A549 treated with AZD9567 at 1 μM for 4 hours (cell line): Measurements from ENCODE around the gene ATF4. TPM values are rescaled to one million over a fixed set of nuclear protein-coding genes. Genes with fewer than 3 reads are reported as not detected.

Experiments
- total RNA-seq: library from RNA; stranded (reverse); fragments of 200-300 nt; extraction: Qiagen RNA extraction; gene quantifications from 5 replicates; pipeline ENCODE4 v1.2.3, GENCODE V29; 2022; ENCODE audit not compliant: insufficient read depth

ATF4 gene
- 341 to 399 TPM (median 379 TPM) in 5 replicates for total RNA-seq

DNA sequence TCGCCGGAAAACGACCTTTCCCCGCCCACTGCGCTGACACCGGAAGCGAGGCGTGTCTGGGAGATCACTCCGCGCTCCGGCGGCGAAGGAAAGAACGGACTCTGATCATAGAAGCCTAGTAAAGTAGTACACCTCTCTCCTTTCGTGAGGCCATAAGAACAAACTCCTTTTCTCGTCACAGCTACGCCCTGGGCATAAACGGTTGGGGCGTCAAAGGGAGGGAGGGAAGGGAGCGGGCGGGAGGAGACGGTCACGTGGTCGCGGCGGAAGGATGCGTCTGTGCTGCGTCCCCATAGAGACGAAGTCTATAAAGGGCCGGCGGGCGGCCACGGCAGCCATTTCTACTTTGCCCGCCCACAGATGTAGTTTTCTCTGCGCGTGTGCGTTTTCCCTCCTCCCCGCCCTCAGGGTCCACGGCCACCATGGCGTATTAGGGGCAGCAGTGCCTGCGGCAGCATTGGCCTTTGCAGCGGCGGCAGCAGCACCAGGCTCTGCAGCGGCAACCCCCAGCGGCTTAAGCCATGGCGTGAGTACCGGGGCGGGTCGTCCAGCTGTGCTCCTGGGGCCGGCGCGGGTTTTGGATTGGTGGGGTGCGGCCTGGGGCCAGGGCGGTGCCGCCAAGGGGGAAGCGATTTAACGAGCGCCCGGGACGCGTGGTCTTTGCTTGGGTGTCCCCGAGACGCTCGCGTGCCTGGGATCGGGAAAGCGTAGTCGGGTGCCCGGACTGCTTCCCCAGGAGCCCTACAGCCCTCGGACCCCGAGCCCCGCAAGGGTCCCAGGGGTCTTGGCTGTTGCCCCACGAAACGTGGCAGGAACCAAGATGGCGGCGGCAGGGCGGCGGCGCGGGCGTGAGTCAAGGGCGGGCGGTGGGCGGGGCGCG is at the start of gene ATF4:
TSS of gene ATF4 (plus strand) at position 337 of the 880 bp plus-strand sequence. CDS start 884 bp downstream, outside the sequence.

DNA sequence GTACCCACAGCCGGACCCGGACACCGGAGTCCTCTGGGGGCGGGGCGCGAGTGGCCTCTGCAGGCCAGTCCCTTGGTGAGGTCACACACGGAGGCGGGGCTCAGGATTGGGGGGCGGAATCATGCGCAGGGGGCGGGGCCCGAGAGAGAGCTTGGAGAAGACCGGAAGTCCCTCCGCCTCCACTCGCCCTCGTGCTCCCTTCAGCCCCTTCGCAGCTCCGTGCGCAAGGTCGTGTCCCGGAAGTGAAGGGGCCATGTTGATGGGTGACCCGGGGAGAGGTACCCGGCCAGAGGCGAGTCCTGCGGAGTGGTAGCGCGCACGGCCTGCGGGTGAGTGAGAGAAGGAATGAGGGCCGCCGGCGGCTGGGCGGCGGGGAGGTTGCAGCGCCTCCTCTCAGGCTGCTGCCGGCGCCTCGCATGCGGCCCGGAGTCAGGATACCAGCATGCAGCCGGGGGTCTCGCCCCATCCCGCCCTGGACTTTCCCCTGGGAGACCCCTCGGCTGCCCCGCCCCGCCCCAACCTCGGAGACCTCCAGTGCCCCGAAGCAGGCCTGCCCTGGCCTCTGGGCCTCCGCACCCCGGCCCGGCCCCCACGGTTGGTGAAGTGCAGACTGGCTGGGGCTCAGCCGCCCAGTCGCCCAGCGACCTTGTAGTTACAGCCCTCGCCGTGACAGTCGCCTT is 18.1 kb upstream of the ATF4 start, which contains the start of gene MIEF1:
TSS of gene MIEF1 (plus strand) at position 182 of the 680 bp plus-strand sequence. CDS start 9,005 bp downstream, outside the sequence.

DNA sequence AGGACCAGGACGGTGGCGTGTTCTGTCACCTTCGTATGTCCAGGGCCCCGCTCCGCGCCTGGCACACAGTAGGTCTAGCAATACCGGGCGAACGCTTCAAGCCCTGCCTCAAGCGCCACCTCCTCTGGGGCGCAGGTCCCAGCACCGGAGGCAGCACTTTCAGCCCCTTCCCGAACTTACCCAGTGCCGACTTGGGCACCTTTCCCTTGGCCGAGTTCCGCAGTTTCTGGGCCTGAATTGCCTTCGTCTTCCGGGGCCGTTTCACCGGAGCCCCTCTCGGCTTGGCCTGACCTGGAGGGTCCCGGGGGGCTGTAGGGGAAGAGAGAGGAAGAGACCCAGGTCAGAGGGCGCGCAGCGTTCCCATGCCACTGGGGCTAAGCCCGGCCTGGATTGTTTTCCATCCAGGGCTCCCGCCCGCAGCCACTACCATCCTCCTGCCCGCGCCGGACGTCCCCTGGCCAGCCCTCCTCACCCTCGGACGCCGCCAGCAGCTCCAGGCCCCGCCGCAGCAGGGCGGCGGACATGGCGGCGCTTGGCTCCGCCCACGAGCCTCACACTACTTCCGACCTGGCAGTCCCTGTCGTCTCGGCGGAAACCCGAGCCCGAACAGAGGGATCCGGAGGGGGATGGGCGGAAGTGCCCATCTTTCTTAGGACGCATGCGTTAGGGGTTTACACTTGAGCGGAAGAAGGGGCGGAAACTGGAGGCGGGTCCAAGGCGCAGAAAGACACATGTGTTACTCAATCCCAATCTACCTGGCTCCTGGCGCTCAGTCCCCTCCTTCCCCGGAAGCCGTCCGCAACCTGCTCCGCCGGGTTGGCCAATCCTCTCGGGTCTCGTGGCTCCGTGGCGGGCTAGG is 12.1 kb downstream of the ATF4 start, which contains the start of gene RPS19BP1:
TSS of gene RPS19BP1 (minus strand) at position 534 of the 859 bp plus-strand sequence. CDS start at position 524, 10 bp downstream.

GRCh38 chr22:39570665-39571064 is 50.3 kb downstream of the ATF4 start, which contains the start of gene CACNA1I:
Gene CACNA1I, plus strand, starts transcription at chr22:39570753. Its CDS starts 0 bp downstream, at chr22:39570753.

Other genes with a start within 250 kb of the ATF4 start
- 1,743 to 2,245 TPM (median 1,807 TPM) in 5 replicates for gene RPL3, start 200.9 kb upstream of the ATF4 start, total RNA-seq
- gene SYNGR1, start 170.6 kb upstream of the ATF4 start, total RNA-seq: 9.5 to 15.5 TPM (median 11.0 TPM) in 5 replicates
- 8.0 to 11.7 TPM (median 10.9 TPM) in 5 replicates for gene TAB1, start 120.8 kb upstream of the ATF4 start, total RNA-seq
- gene MGAT3, start 63.5 kb upstream of the ATF4 start, total RNA-seq: 0.22 to 0.62 TPM (median 0.46 TPM) in 4 of 5 replicates, not detected in the other
- 24.4 to 27.1 TPM (median 24.8 TPM) in 5 replicates for gene MIEF1, start 18.3 kb upstream of the ATF4 start, total RNA-seq
- 70.7 to 107 TPM (median 96.5 TPM) in 5 replicates for gene RPS19BP1, start 12.2 kb downstream of the ATF4 start, total RNA-seq
- 0.02 to 0.05 TPM (median 0.04 TPM) in 4 of 5 replicates, not detected in the other for gene CACNA1I, start 50.2 kb downstream of the ATF4 start, total RNA-seq